Ovary (tissue), 9 donors: ENCODE results near the gene LMBR1L. TPM values are rescaled to one million over a fixed set of nuclear protein-coding genes. Genes with fewer than 3 reads are reported as not detected.
"Not testable (repeated sequence)": the region's sequence is repeated elsewhere in the genome, so short reads cannot be mapped to it uniquely, and the experiment has no call there.

ENCODE experiments used
- DNase-seq, 5 donors: peaks; one replicate each; pipeline ENCODE4 v3.0.0-alpha.2; 2019 to 2020
- H3K27ac ChIP-seq, 2 donors: fragments of 200-600 bp; one replicate each; pipeline versions ENCODE4 v1.5.1 to v1.8.0; 2019 to 2022
- H3K27me3 ChIP-seq: fragments of 200-600 bp; one replicate; pipeline ENCODE4 v1.8.0; 2022
- H3K36me3 ChIP-seq: fragments of 200-600 bp; sonication (generic); one replicate; pipeline ENCODE4 v1.5.1; 2019
- H3K4me1 ChIP-seq: one replicate; pipeline ENCODE4 v1.8.1; 2013; ENCODE audit warnings: mild to moderate bottlenecking, moderate library complexity; ENCODE audit not compliant: insufficient read depth
- H3K4me3 ChIP-seq: fragments of 200-600 bp; sonication (generic); one replicate; pipeline ENCODE4 v1.5.1; 2017
- H3K9me3 ChIP-seq, 2 donors: fragments of 200-600 bp in 1 of 2; sonication (generic) in 1 of 2; one replicate each; pipeline versions ENCODE4 v1.5.1 to v1.8.1; 2013 to 2019; ENCODE audit warnings: mild to moderate bottlenecking in 1 of 2, moderate library complexity in 1 of 2
- EP300 ChIP-seq: sonication (generic); formaldehyde crosslinking; IDR thresholded peaks from one replicate; pipeline ENCODE4 v1.6.1; 2017; ENCODE audit warnings: antibody characterized with exemption
- POLR2A ChIP-seq: fragments of 450-650 bp; IDR thresholded peaks from one replicate; pipeline ENCODE4 v1.6.1; 2017; ENCODE audit warnings: antibody characterized with exemption, mild to moderate bottlenecking, moderate library complexity
- WGBS, 3 donors: extraction: QIAGEN DNeasy Blood & Tissue Kit in 1 of 3; methylation state at CpG; one replicate each; pipeline versions ENCODE4 v1.1.5 to v1.1.7; 2013 to 2017; 5-methylcytosine and 5-hydroxymethylcytosine counted together
- intact Hi-C, 4 donors: fragments of 100-400 bp; cut with DNase I; formaldehyde crosslinking; loops; one replicate each; pipeline versions ENCODE4 v1.11.0 to v1.15.1; 2022 to 2023
- polyA plus RNA-seq, 2 donors: library from polyadenylated mRNA; stranded (reverse); fragments of 200-250 nt in 1 of 2; fragments of 350-450 nt in 1 of 2; fragmentation: Illumina TruSeq in 1 of 2; extraction: RNeasy Lipid Tissue Mini Kit (QIAGEN cat#74804) in 1 of 2; gene quantifications; one replicate each; pipeline ENCODE4 v1.2.3, GENCODE V29; 2013 to 2014
- total RNA-seq, 7 donors: library from RNA; depleted of rRNA in 2 of 7; stranded (reverse); fragments of >200 nt in 2 of 7; fragmentation: NEBNext Ultra II Directional in 3 of 7; extraction: Animal tissue kit (Norgen Biotek cat#: 25700) in 3 of 7; gene quantifications; one replicate each; pipeline versions ENCODE4 v1.1.0 to v1.2.4, GENCODE V29; 2016 to 2023
- TF ChIP-seq, protein P1 (sequence below), 3 donors: fragments of 450-650 bp in 2 of 3; fragments of 200-600 bp in 1 of 3; IDR thresholded peaks; one replicate each; pipeline versions ENCODE4 v1.5.1 to v1.8.0; 2016 to 2022; ENCODE audit warnings: antibody characterized with exemption in 3 of 3, mild to moderate bottlenecking in 1 of 3
- donor health status: DM: no; HTN: no; CAD: no; lungs with moderate emphysema.
- donor health status: DM: no; HTN: no; CAD: no.
- donor health status: Bipolar disorder and iron deficiency.
- donor health status: DM: yes; HTN: yes; CAD: no.
- donor health status: DM: no; HTN: no; CAD: no.
- donor health status: DM: yes; HTN: yes; CAD: no.

The LMBR1L gene
- total and polyA plus RNA-seq, 9 donors, result 63.8 to 95.8 (median 68.5) TPM

DNA sequence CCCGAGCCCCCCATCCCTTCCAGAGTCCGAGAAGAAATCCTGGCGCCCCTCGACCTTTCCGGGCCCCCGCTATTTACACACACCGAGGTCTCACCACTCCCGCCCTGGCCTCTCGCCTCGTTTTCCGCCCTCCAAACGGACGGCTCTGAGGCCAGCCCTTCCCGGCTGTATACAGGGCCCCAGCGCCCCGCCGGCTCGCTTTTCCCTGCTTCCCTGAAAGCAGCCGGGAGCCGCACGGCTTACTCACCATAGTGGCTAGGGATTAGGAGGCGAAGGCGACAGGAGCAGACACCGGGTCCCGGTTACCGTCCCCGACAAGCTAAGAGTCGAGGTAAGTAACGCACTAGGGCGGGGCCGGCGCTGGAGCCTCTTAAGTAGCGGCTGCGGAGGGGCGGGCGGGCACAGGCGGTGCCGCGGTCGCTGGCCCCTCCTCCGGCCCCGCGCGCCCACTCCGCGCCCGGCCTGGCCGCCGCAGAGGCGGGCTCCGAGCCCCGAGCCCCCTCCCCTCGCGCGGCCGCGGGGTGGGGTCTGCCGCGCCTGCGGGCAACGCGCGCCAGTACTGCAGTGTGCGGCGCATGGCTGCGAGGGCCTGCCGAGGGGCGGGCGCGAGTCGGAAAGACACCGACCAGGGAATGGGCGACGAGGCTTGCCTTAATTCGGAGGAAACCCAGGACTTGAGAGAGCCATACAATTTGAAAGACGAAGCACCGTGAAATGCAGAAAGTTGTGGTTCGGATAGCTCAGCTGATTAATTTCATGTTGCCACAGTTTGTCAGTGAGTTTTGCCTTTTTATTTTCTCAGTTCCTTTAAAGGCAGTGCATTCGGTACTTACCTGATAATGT is 20.6 kb upstream of the LMBR1L start, which contains the start of gene TUBA1B:
TUBA1B (minus strand) TSS at position 345 of the 843 bp plus-strand sequence; CDS start at position 250, 95 bp downstream.
- Histone ChIP-seq H3K9me3 (no peaks in the 10 kb centered on the region), H3K36me3 (no peaks in the 10 kb centered on the region), H3K27ac (peak within 1 kb of the TSS; percentile 93 to 98), H3K4me1 (peaks cover 6% of the 10 kb centered on the region), H3K4me3 (peak within 1 kb of the TSS; percentile 65), H3K27me3 (no peaks in the 10 kb centered on the region)
- peak; percentile 87 to 94 (median 91) for DNase-seq
- 0% methylated on average over 72 to 79 of the region's 79 CpGs for WGBS, 3 donors
- TF ChIP-seq POLR2A, result peak; percentile 90
- TF ChIP-seq, protein P1, sequence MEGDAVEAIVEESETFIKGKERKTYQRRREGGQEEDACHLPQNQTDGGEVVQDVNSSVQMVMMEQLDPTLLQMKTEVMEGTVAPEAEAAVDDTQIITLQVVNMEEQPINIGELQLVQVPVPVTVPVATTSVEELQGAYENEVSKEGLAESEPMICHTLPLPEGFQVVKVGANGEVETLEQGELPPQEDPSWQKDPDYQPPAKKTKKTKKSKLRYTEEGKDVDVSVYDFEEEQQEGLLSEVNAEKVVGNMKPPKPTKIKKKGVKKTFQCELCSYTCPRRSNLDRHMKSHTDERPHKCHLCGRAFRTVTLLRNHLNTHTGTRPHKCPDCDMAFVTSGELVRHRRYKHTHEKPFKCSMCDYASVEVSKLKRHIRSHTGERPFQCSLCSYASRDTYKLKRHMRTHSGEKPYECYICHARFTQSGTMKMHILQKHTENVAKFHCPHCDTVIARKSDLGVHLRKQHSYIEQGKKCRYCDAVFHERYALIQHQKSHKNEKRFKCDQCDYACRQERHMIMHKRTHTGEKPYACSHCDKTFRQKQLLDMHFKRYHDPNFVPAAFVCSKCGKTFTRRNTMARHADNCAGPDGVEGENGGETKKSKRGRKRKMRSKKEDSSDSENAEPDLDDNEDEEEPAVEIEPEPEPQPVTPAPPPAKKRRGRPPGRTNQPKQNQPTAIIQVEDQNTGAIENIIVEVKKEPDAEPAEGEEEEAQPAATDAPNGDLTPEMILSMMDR (IDR thresholded peaks at IDR 0.05), result peak in 1 of 3 donors; percentile 36
- no peak for TF ChIP-seq EP300
- intact Hi-C loops, result loop anchor here in 3 of 4 donors (2.0 to 10.0 kb wide), 4 partner anchors 54 to 104 kb away; partner anchors contain the start of gene TUBA1A (in 3 of the 3)

DNA sequence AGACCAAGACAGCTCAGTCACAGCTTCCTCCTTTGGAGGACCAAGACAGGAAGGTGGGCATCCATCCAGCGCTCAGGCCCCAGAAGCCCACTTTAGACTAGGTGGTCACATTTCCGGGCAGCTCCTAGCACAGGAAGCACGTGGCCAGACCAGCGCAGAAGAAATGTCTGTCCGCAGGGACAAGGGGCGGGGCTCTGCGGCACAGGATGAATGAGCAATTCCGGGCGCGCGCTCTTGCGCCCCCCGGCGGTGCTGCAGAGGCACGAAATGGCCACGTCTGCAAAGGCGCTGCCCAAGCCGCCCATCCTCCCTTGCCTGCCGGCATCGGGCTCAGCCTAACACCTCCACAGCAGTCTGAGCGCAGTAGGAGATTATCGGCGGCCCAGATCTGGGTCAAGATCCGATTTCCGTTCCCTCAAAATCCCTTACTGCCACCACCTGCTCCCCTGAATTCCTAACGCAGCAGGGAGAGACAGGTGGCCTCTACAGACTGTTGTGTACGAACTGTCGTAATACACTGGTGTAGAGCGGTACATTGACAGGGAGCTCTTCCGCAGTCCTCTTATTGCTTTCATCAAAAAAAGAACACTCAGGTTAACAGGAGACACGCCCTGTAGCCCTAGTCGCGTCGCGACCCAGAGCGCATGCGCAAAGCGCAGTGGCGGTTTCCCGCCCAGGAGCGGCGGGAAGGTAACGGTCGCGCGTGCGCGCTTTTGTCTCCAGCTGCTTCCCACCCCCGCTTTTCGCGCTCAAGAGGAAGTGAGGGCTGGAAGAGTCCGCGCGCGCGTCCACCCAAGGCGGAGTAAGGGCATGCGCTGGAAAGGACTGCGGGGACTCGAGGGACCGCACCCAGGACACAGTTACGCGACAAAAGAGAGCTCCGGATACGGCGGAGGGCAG is 19.8 kb upstream of the LMBR1L start:
- Histone ChIP-seq H3K27ac (peak overlapping the region; percentile 93 to 98), H3K36me3 (no peaks in the 10 kb centered on the region), H3K27me3 (no peaks in the 10 kb centered on the region), H3K4me3 (peak overlapping the region; percentile 65), H3K4me1 (peaks cover 6% of the 10 kb centered on the region), H3K9me3 (no peaks in the 10 kb centered on the region)
- peak; percentile 93 to 96 (median 94) for DNase-seq
- WGBS, 3 donors, result 1% methylated on average over 56 to 66 of the region's 66 CpGs
- intact Hi-C loops, result loop anchor here in 3 of 4 donors (2.0 to 10.0 kb wide), 4 partner anchors 54 to 104 kb away; partner anchors contain the start of gene TUBA1A (in 3 of the 3)
- peak; percentile 1 for TF ChIP-seq POLR2A
- TF ChIP-seq, protein P1 (IDR thresholded peaks at IDR 0.05), result peak; percentile 72 to 91 (median 88)
- peak; percentile 38 for TF ChIP-seq EP300

DNA sequence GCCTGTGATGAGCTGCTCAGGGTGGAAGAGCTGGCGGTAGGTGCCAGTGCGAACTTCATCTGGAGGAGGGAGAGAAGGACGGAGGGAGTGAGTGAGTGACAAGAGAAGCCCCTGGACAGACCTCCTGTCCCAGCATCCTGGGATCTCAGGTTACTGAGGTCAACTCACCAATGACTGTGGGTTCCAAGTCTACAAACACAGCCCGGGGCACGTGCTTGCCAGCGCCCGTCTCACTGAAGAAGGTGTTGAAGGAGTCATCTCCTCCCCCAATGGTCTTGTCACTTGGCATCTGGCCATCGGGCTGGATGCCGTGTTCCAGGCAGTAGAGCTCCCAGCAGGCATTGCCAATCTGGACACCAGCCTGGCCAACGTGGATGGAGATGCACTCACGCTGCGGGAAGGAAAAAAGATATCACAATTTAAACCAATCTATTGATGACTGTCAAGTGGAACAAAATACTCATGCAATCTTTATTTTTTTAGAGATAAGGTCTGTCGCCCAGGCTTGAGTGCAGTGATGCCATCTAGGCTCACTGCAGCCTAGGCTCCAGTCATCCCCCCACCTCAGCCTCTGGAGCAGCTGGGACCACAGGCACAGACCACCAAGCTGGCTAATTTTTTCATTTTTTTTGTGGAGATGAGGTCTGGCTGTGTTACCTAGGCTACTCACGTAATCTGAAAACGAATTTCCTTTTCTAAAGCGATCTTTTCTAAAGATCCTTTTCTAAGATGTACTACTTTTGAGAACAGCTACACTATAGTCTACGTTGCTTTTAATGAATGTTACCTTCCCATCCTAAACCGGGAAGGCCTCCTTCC is 18.9 kb upstream of the LMBR1L start:
- Histone ChIP-seq H3K4me1 (peaks cover 6% of the 10 kb centered on the region), H3K4me3 (peak overlapping the region; percentile 65), H3K27ac (peak overlapping the region in 1 of 2 donors; percentile 98), H3K9me3 (no peaks in the 10 kb centered on the region), H3K27me3 (no peaks in the 10 kb centered on the region), H3K36me3 (no peaks in the 10 kb centered on the region)
- intact Hi-C loops, result loop anchor here in 3 of 4 donors (2.0 to 10.0 kb wide), 4 partner anchors 55 to 105 kb away; partner anchors contain the start of gene TUBA1A (in 3 of the 3)
- no peak for TF ChIP-seq POLR2A
- TF ChIP-seq, protein P1 (IDR thresholded peaks at IDR 0.05), result no peak
- TF ChIP-seq EP300, result no peak
- peak in 1 of 5 donors; percentile 44 for DNase-seq
- WGBS, 3 donors, result 36 to 44% (median 42%) methylated on average over 15 to 18 of the region's 18 CpGs

DNA sequence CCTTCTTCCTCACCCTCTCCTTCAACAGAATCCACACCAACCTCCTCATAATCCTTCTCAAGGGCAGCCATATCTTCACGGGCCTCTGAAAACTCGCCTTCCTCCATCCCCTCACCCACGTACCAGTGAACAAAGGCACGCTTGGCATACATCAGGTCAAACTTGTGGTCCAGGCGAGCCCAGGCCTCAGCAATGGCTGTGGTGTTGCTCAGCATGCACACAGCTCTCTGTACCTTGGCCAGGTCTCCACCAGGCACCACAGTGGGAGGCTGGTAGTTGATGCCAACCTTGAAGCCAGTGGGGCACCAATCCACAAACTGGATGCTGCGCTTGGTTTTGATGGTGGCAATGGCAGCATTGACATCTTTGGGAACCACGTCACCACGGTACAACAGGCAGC is 17.3 kb upstream of the LMBR1L start:
- WGBS, 3 donors, result 90 to 97% (median 93%) methylated on average over 8 of the region's 8 CpGs
- H3K36me3 ChIP-seq, DNase-seq, H3K27me3 ChIP-seq, H3K4me1 ChIP-seq, intact Hi-C loops, H3K9me3 ChIP-seq, H3K27ac ChIP-seq, H3K4me3 ChIP-seq: not testable (repeated sequence)
